GM12801 (cell line): ENCODE measurements around the gene EPPIN.

Source experiments
- CTCF ChIP-seq: IDR thresholded peaks from one replicate; pipeline ENCODE4 v1.5.1; 2011; ENCODE audit warnings: control low read depth; ENCODE audit not compliant: insufficient read length; ENCODE audit errors: extremely low read depth

EPPIN gene

GRCh38 chr20:45581702-45582101 is 34.5 kb upstream of the EPPIN start:
- no peak for TF ChIP-seq CTCF

DNA sequence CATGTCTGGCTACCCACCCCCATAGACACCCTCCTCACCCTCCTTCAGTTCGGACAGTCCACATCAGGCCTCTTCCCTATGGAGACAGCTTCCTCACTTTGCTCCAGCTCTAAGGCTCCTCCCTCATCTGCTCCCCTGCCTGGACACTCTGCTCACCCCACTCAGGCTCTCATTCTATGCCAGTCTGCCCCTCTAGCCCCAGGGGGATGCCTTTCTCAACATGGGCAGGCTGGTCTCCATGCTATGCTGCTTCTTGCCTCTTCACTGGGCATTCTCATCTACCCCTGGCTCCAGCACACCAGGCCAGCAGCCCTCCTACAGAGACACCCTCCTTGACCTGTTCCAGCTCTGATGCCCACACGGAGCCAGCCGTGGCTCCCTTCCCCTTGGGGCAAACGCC is 32.0 kb upstream of the EPPIN start, which contains the start of gene WFDC8:
WFDC8 (minus strand) TSS at position 101 of the 400 bp plus-strand sequence; CDS start at position 64, 37 bp downstream.
- TF ChIP-seq CTCF: no peak

- TF ChIP-seq CTCF: no peak
Observed at GRCh38 chr20:45578231-45578630, 31.0 kb upstream of the EPPIN start.

GRCh38 chr20:45576995-45577394 is 29.8 kb upstream of the EPPIN start:
- no peak for TF ChIP-seq CTCF

DNA sequence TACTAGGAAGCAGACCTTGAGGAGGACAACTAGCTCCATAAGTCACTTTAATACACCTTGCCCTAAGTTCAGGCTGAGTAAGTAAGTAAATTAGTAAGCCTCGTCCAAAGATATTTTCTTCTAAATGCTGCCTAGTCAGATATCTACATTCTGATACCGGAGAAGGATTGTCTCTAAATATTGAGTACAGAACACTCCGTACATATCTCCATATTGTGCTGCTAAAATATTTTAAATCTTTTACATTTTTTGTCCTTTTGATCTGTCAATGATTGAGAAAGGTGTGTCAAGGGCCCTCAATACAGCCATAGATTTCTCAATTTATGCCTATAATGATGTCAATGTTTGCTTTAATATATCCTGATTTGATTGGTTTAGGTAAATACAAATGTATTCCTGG is 28.7 kb upstream of the EPPIN start:
- TF ChIP-seq CTCF: no peak

DNA sequence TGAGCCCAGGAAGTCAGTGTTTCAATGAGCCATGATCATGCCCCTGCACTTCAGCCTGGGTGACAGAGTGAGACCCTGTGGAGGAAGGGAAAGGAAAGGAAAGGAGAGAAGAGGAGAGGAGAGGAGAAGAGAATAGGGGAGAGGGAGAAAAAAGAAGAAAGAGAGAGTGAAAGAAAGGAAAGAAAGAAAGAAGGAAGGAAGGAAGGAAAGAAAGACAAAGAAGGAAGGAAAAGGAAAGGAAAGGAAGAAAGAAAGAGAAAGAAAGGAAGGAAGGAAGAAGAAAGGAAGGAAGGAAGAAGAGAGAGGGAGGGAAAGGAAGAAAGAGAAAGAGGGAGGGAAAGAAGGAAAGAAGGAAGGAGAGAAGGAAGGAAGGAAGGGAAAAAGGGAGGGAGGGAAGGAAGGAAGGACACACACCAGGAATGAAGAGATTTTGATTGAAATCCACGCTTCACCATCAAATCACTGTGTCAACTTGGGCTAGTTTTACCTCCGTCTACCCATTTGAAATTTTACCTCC is 17.6 kb upstream of the EPPIN start:
- no peak for TF ChIP-seq CTCF

GRCh38 chr20:45555198-45555597 is 8.0 kb upstream of the EPPIN start:
- no peak for TF ChIP-seq CTCF
